Left lung (tissue), 10 donors: ENCODE results near the gene SMARCA4. TPM values are rescaled to one million over a fixed set of nuclear protein-coding genes. Genes with fewer than 3 reads are reported as not detected.
"Not testable (repeated sequence)": the region's sequence is repeated elsewhere in the genome, so short reads cannot be mapped to it uniquely, and the experiment has no call there.

Experiments used
- ATAC-seq: fragments of 200-7000 bp; cut with Tn5 transposase; one replicate; pipeline ENCODE4 v1.9.1; 2020; ENCODE audit warnings: moderate library complexity
- DNase-seq, 4 donors: peaks; one replicate each; pipeline ENCODE4 v3.0.0-alpha.2; 2013 to 2020
- H3K27ac ChIP-seq, 2 donors: fragments of 200-600 bp; sonication (generic) in 1 of 2; one replicate each; pipeline versions ENCODE4 v1.5.0 to v1.8.0; 2020 to 2021
- H3K27me3 ChIP-seq, 2 donors: fragments of 200-600 bp; sonication (generic) in 1 of 2; one replicate each; pipeline versions ENCODE4 v1.5.0 to v1.8.0; 2020 to 2021
- H3K36me3 ChIP-seq, 2 donors: fragments of 200-600 bp; sonication (generic) in 1 of 2; one replicate each; pipeline versions ENCODE4 v1.5.0 to v1.8.0; 2020 to 2021
- H3K4me1 ChIP-seq, 2 donors: fragments of 200-600 bp; one replicate each; pipeline ENCODE4 v1.8.0; 2021
- H3K4me3 ChIP-seq, 2 donors: fragments of 200-600 bp; sonication (generic) in 1 of 2; one replicate each; pipeline versions ENCODE4 v1.5.0 to v1.8.0; 2020 to 2021; ENCODE audit warnings: mild to moderate bottlenecking in 1 of 2
- H3K9me3 ChIP-seq, 2 donors: fragments of 200-600 bp; sonication (generic) in 1 of 2; one replicate each; pipeline versions ENCODE4 v1.5.0 to v1.8.0; 2020 to 2021
- intact Hi-C, 2 donors: fragments of 100-400 bp; cut with DNase I; formaldehyde crosslinking; loops; one replicate each; pipeline versions ENCODE4 v1.11.2 to v1.14.2; 2022
- polyA plus RNA-seq, 6 donors: library from polyadenylated mRNA; unstranded; fragments of 120-200 nt; gene quantifications; one replicate each; pipeline ENCODE4 v1.2.1, GENCODE V29; 2013; ENCODE audit not compliant: insufficient read length in 6 of 6
- total RNA-seq, 2 donors: library from RNA; stranded (reverse); fragmentation: NEBNext Ultra II Directional; extraction: Animal tissue kit (Norgen Biotek cat#: 25700); gene quantifications; one replicate each; pipeline ENCODE4 v1.2.1, GENCODE V29; 2021
- TF ChIP-seq, protein P1 (sequence below), 2 donors: fragments of 200-600 bp; sonication (generic) in 1 of 2; IDR thresholded peaks; one replicate each; pipeline versions ENCODE4 v1.5.0 to v1.8.0; 2021; ENCODE audit warnings: antibody characterized with exemption in 2 of 2
- donor health status: DM: no; HTN: yes; CAD: no.
- donor health status: DM: no; HTN: no; CAD: no.

Gene SMARCA4
- total and polyA plus RNA-seq, 8 donors, result 98.3 to 168 (median 151) TPM

DNA sequence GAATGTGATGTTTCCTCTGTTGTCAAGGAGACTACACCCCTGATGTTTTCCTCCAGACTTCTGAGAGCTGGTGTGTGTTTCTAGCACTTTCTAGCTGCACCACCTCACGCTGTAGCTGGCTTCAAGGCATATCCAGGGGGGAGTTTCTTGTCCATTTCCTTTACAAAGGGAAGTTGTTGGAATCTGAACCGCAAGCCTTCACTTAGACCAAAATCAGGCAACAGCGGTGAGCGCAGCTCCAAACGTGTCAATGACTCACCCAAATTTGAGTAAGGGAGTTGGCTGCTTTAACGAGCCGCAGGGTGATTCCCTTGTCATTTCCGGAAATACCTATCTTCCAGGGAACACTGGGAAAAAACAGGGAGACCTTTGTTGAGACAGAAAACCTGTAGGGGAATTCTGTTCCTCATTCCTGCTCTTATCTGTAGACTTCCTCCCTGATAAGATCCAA, 130.9 kb downstream of the SMARCA4 start:
- ATAC-seq, result peak; percentile 0
- Histone ChIP-seq H3K4me3 (peak overlapping the region; percentile 57 to 75), H3K9me3 (no peaks in the 10 kb centered on the region), H3K36me3 (peaks cover 0 to 32% of the 10 kb centered on the region in 2 donors), H3K27ac (peak overlapping the region; percentile 98 to 99), H3K4me1 (peaks cover 45 to 79% of the 10 kb centered on the region in 2 donors), H3K27me3 (no peaks in the 10 kb centered on the region)
- intact Hi-C loops, result no loop called here
- TF ChIP-seq, protein P1, sequence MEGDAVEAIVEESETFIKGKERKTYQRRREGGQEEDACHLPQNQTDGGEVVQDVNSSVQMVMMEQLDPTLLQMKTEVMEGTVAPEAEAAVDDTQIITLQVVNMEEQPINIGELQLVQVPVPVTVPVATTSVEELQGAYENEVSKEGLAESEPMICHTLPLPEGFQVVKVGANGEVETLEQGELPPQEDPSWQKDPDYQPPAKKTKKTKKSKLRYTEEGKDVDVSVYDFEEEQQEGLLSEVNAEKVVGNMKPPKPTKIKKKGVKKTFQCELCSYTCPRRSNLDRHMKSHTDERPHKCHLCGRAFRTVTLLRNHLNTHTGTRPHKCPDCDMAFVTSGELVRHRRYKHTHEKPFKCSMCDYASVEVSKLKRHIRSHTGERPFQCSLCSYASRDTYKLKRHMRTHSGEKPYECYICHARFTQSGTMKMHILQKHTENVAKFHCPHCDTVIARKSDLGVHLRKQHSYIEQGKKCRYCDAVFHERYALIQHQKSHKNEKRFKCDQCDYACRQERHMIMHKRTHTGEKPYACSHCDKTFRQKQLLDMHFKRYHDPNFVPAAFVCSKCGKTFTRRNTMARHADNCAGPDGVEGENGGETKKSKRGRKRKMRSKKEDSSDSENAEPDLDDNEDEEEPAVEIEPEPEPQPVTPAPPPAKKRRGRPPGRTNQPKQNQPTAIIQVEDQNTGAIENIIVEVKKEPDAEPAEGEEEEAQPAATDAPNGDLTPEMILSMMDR (IDR thresholded peaks at IDR 0.05), result no peak
- peak in 3 of 4 donors; percentile 62 to 86 (median 62) for DNase-seq

DNA sequence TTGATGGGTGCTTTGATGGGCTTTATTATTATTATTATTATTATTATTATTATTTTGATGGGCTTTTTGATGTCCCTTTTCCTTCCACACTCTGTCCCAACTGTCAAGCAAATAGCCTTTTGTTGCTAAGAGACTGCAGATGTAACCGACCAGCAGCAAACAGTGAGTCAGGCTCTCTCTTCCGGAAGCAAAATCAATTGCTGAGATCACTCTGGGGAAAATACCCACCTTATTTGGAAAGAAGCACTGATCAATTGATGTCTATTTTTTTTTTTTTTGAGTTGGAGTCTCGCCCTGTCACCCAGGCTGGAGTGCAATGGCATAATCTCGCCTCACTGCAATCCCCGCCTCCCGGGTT, 131.3 kb downstream of the SMARCA4 start:
- intact Hi-C loops, result no loop called here
- TF ChIP-seq, protein P1 (IDR thresholded peaks at IDR 0.05), result no peak
- peak overlapping the region in 1 of 2 donors; percentile 57 for H3K4me3 ChIP-seq
- DNase-seq, result peak in 1 of 4 donors; percentile 48
- H3K27me3 ChIP-seq, result no peaks in the 10 kb centered on the region
- H3K9me3 ChIP-seq, result no peaks in the 10 kb centered on the region
- peaks cover 50 to 81% of the 10 kb centered on the region in 2 donors for H3K4me1 ChIP-seq
- H3K27ac ChIP-seq, result peak overlapping the region; percentile 98 to 99
- peaks cover 0 to 36% of the 10 kb centered on the region in 2 donors for H3K36me3 ChIP-seq
- no peak for ATAC-seq

DNA sequence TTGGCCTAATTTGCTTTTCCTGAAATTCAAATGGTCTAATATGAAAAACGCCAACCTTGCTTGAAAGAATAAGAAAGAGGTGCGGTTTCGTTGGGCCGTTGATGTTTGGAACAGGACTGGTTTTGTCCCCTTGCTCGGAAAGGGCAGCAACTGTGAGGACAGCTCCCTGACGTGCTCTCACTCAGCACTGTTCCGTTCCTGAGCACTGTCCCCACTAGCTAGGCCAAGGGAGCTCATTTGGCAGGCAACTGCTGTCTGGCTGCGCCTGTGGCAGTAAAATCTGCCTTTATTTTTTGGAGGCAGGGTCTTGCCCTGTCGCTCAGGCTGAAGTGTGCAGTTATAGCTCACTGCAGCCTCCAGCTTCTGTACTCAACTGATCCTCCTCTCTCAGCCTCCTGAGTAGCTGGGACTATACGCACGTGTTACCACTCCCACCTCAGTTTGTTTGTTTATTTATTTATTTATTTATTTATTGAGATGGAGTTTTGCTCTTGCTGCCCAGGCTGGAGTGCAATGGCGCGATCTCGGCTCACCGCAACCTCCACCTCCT, 132.9 kb downstream of the SMARCA4 start:
- Histone ChIP-seq H3K4me3 (peak overlapping the region in 1 of 2 donors; percentile 57), H3K27ac (peak overlapping the region; percentile 98 to 99), H3K27me3 (no peaks in the 10 kb centered on the region), H3K9me3 (no peaks in the 10 kb centered on the region), H3K36me3 (peaks cover 0 to 51% of the 10 kb centered on the region in 2 donors), H3K4me1 (peaks cover 45 to 82% of the 10 kb centered on the region in 2 donors)
- intact Hi-C loops, result no loop called here
- no peak for DNase-seq
- no peak for ATAC-seq
- TF ChIP-seq, protein P1 (IDR thresholded peaks at IDR 0.05), result no peak

DNA sequence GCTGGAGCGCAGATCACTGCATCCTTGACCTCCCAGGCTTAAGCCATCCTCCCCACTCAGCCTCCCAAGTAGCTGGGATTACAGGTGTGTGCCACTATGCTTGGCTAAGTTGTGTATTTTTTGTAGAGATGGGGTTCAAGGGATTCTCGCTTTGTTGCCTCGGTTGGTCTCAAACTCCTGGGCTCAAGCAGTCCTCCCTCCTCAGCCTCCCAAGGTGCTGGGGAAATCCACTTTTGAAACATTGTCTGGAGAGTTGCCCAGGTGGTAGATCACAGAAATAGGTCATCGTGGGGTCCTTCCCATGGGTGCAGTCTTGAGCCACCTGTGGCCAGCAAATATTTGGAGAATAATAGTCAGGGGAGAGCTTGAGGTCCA, 133.7 kb downstream of the SMARCA4 start:
- H3K4me3 ChIP-seq, result peak overlapping the region in 1 of 2 donors; percentile 57
- no peak for ATAC-seq
- no peaks in the 10 kb centered on the region for H3K27me3 ChIP-seq
- H3K4me1 ChIP-seq, result peaks cover 45 to 86% of the 10 kb centered on the region in 2 donors
- peaks cover 0 to 56% of the 10 kb centered on the region in 2 donors for H3K36me3 ChIP-seq
- H3K27ac ChIP-seq, result peak overlapping the region; percentile 98 to 99
- no peaks in the 10 kb centered on the region for H3K9me3 ChIP-seq
- TF ChIP-seq, protein P1 (IDR thresholded peaks at IDR 0.05), result no peak
- intact Hi-C loops, result no loop called here
- no peak for DNase-seq

DNA sequence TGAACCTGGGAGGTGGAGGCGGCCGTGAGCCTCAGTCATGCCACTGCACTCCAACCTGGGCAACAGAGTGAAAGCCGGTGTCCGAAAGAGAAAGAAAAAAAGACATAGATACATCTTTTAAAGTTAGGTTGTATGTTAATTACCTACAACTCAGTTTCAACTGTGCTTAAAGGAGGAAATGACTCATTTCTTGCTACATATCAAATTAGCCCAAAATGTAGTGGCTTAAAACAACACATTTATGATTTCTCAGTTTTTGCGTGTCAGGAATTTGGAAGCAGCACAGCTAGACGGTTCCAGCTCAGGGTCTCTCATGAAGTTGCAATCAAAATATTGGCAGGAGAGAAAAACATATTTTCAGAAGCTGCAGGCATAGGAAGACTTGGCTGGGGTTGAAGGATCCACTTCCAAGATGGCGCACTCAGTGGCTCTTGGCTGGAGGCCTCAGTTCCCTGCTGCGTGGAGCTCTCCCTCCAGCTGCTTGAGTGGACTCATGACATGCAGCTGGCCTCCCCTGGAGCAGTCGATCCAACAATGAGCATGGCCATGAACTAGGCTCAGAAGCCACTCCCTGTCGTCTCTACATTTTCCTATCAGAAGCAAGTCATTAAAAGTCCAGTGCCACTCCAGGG, 135.5 kb downstream of the SMARCA4 start:
- TF ChIP-seq, protein P1 (IDR thresholded peaks at IDR 0.05), result no peak
- intact Hi-C loops, result no loop called here
- DNase-seq (peak in 3 of 4 donors; percentile 61 to 85 (median 69)), ATAC-seq (peak; percentile 5)
- Histone ChIP-seq H3K36me3 (peaks cover 0 to 75% of the 10 kb centered on the region in 2 donors), H3K27ac (peak overlapping the region; percentile 98 to 99), H3K4me1 (peaks cover 41 to 88% of the 10 kb centered on the region in 2 donors), H3K27me3 (no peaks in the 10 kb centered on the region), H3K9me3 (no peaks in the 10 kb centered on the region), H3K4me3 (no peak overlapping the region)

DNA sequence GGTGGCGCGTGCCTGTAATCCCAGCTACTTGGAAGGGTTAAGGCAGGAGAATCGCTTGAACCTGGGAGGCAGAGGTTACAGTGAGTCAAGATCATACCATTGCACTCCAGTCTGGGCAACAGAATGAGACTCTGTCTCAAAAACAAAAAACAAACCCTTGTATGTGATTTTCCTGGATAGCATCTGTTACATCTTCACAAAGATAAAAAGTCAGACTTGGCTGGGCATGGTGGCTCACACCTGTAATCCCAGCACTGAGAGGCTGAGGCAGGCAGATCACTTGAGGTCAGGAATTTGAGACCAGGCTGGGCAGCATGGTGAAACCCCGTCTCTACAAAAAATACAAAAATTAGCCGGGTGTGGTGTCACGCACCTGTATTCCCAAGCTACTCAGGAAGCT, 136.5 kb downstream of the SMARCA4 start:
- peaks cover 0 to 85% of the 10 kb centered on the region in 2 donors for H3K36me3 ChIP-seq
- H3K27me3 ChIP-seq, intact Hi-C loops, H3K4me3 ChIP-seq, ATAC-seq, DNase-seq, H3K9me3 ChIP-seq: not testable (repeated sequence)
- H3K4me1 ChIP-seq, result peaks cover 32 to 78% of the 10 kb centered on the region in 2 donors
- peak overlapping the region in 1 of 2 donors; percentile 98 for H3K27ac ChIP-seq
